Natural killer cell (primary cell): ENCODE results near the gene KLHDC8A. TPM values are rescaled to one million over a fixed set of nuclear protein-coding genes. Genes with fewer than 3 reads are reported as not detected.

Source experiments
- ATAC-seq, 3 donors: fragments of 150-1000 bp in 2 of 3; fragments of 200-7000 bp in 1 of 3; cut with Tn5 transposase; 1 replicate in 1 of 3; 2 replicates in 2 of 3; pipeline ENCODE4 v1.10.0; 2021; ENCODE audit warnings: mild to moderate bottlenecking in 2 of 3, moderate library complexity in 2 of 3
- DNase-seq, 2 donors: peaks; one replicate each; pipeline versions ENCODE4 v3.0.0 to v3.0.0-alpha.2; 2013 to 2021; ENCODE audit warnings: mixed read lengths in 1 of 2
- H3K27ac ChIP-seq: one replicate; pipeline ENCODE4 v1.5.1; 2013; ENCODE audit warnings: mild to moderate bottlenecking, low read length
- H3K27me3 ChIP-seq: one replicate; pipeline ENCODE4 v1.6.1; 2013; ENCODE audit warnings: low read length; ENCODE audit not compliant: control insufficient read depth, insufficient read depth
- H3K36me3 ChIP-seq: one replicate; pipeline ENCODE4 v1.6.1; 2013; ENCODE audit warnings: low read length; ENCODE audit not compliant: control insufficient read depth, insufficient read depth
- H3K4me1 ChIP-seq: one replicate; pipeline ENCODE4 v1.6.1; 2013; ENCODE audit warnings: low read length; ENCODE audit not compliant: control insufficient read depth, insufficient read depth
- H3K4me3 ChIP-seq: one replicate; pipeline ENCODE4 v1.5.1; 2013; ENCODE audit warnings: low read length
- H3K9me3 ChIP-seq: one replicate; pipeline ENCODE4 v1.6.1; 2013; ENCODE audit warnings: low read length; ENCODE audit not compliant: control insufficient read depth, insufficient read depth
- H3K27ac Mint-ChIP-seq, 2 donors: one replicate each; pipeline ENCODE4 v1.8.0; 2022; ENCODE audit warnings: mild to moderate bottlenecking in 2 of 2, mixed read lengths in 2 of 2, moderate library complexity in 1 of 2
- H3K27me3 Mint-ChIP-seq, 2 donors: one replicate each; pipeline ENCODE4 v1.8.0; 2022; ENCODE audit warnings: low read depth in 2 of 2, mixed read lengths in 2 of 2
- H3K36me3 Mint-ChIP-seq: one replicate; pipeline ENCODE4 v1.8.0; 2022; ENCODE audit warnings: mixed read lengths
- H3K4me1 Mint-ChIP-seq, 2 donors: one replicate each; pipeline ENCODE4 v1.8.0; 2022; ENCODE audit warnings: mixed read lengths in 2 of 2
- H3K4me3 Mint-ChIP-seq: one replicate; pipeline ENCODE4 v1.8.0; 2022; ENCODE audit warnings: mild to moderate bottlenecking, moderate library complexity, mixed read lengths
- H3K9me3 Mint-ChIP-seq, 2 donors: one replicate each; pipeline ENCODE4 v1.8.0; 2022; ENCODE audit warnings: mixed read lengths in 2 of 2
- WGBS: methylation state at CpG from one replicate; pipeline ENCODE4 v1.1.7; 2013; ENCODE audit warnings: missing lambda C conversion rate; ENCODE audit not compliant: insufficient coverage; 5-methylcytosine and 5-hydroxymethylcytosine counted together
- intact Hi-C: fragments of 100-400 bp; cut with micrococcal nuclease; formaldehyde crosslinking; loops from one replicate; pipeline ENCODE4 v1.14.2; 2022
- total RNA-seq, 4 donors: library from RNA; stranded (reverse); fragments of 120-200 nt in 1 of 4; gene quantifications; one replicate each; pipeline versions ENCODE4 v1.2.3 to v1.2.4, GENCODE V29; 2013 to 2022
- TF ChIP-seq, protein P1 (sequence below): fragments of 200-600 bp; IDR thresholded peaks from one replicate; pipeline ENCODE4 v1.8.0; 2022; ENCODE audit warnings: antibody characterized with exemption

The KLHDC8A gene
- total RNA-seq, 3 donors from 2014 or later (not counting 1 experiment from before 2014, with no cell fraction given), result not detected

DNA sequence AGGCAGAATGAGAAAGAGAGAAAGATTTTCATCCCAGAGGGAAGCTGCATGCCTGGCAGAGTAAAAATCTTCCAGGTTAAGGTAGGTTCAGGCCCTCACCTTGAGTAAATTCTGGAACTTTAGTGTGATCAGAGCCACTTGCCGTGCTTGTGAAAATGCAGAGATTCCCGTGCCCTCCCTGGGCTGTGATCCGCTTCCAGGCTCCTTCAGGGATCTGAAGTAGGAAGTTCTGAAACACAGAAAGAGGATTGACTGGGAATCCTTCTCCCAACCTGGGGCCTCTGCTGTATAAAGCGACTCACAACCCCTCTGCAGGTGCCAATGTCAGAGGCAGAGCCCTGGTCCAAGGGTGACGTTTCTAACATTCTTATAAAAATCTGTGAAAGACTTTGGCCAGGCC lies 61.8 kb downstream of the KLHDC8A start:
- Histone ChIP-seq H3K27me3 (no peaks in the 10 kb centered on the region), H3K4me1 (peaks cover 56% of the 10 kb centered on the region), H3K4me3 (no peak overlapping the region), H3K36me3 (no peaks in the 10 kb centered on the region), H3K27ac (no peak overlapping the region), H3K9me3 (no peaks in the 10 kb centered on the region)
- H3K36me3 Mint-ChIP-seq, result no peaks in the 10 kb centered on the region
- no peak overlapping the region for H3K27ac Mint-ChIP-seq
- H3K4me1 Mint-ChIP-seq, result peaks cover 33 to 49% of the 10 kb centered on the region in 2 donors
- H3K27me3 Mint-ChIP-seq, result no peaks in the 10 kb centered on the region
- no peak for DNase-seq
- no peak for ATAC-seq
- no peak overlapping the region for H3K4me3 Mint-ChIP-seq
- intact Hi-C loops, result no loop called here
- 100% methylated on average over 5 of the region's 5 CpGs for WGBS
- H3K9me3 Mint-ChIP-seq, result no peaks in the 10 kb centered on the region
- TF ChIP-seq, protein P1, sequence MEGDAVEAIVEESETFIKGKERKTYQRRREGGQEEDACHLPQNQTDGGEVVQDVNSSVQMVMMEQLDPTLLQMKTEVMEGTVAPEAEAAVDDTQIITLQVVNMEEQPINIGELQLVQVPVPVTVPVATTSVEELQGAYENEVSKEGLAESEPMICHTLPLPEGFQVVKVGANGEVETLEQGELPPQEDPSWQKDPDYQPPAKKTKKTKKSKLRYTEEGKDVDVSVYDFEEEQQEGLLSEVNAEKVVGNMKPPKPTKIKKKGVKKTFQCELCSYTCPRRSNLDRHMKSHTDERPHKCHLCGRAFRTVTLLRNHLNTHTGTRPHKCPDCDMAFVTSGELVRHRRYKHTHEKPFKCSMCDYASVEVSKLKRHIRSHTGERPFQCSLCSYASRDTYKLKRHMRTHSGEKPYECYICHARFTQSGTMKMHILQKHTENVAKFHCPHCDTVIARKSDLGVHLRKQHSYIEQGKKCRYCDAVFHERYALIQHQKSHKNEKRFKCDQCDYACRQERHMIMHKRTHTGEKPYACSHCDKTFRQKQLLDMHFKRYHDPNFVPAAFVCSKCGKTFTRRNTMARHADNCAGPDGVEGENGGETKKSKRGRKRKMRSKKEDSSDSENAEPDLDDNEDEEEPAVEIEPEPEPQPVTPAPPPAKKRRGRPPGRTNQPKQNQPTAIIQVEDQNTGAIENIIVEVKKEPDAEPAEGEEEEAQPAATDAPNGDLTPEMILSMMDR, result no peak

DNA sequence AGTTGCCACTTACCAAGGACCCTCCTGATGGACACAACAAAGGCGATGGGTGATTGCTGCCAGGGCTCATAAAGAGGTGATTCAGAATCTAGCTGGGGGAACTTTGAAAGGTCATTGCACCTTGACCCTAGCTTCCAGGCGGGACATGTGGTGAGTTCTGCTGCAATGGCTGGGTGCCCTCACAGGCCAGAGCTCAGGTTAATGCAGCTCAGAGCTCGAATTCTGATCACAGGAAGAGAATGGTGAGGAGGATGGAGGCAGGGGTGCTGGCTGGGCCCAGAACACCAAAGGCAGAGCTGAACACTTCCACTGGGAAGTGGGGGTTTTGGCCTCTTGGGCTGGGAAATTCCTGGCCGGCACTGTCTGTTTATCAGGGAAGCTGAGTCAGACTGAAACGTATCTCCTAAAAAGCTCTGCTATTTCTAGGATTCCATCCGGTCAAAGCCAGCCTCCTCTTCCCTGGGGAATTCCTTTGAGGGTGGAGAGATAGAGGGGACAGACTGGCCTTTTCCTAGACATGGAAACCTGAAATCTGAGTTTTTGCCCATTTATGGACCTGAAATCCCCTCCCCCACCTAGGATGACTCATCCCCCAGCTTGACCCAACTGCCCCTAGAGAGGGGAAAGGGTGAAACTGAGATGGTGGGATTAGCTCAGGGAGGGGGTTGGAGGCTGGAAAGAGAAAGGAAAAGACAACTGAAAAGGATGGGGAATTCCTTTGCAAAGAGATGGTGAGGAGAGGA lies 62.4 kb downstream of the KLHDC8A start:
- intact Hi-C loops, result no loop called here
- Histone ChIP-seq H3K27me3 (no peaks in the 10 kb centered on the region), H3K27ac (no peak overlapping the region), H3K4me3 (no peak overlapping the region), H3K36me3 (no peaks in the 10 kb centered on the region), H3K4me1 (peaks cover 62% of the 10 kb centered on the region), H3K9me3 (no peaks in the 10 kb centered on the region)
- no peak for DNase-seq
- H3K4me1 Mint-ChIP-seq, result peaks cover 34 to 54% of the 10 kb centered on the region in 2 donors
- WGBS, result 90% methylated on average over 6 of the region's 6 CpGs
- TF ChIP-seq, protein P1, result no peak
- no peaks in the 10 kb centered on the region for H3K9me3 Mint-ChIP-seq
- H3K4me3 Mint-ChIP-seq, result no peak overlapping the region
- no peaks in the 10 kb centered on the region for H3K27me3 Mint-ChIP-seq
- no peaks in the 10 kb centered on the region for H3K36me3 Mint-ChIP-seq
- peak overlapping the region in 1 of 2 donors; percentile 35 for H3K27ac Mint-ChIP-seq
- no peak for ATAC-seq

DNA sequence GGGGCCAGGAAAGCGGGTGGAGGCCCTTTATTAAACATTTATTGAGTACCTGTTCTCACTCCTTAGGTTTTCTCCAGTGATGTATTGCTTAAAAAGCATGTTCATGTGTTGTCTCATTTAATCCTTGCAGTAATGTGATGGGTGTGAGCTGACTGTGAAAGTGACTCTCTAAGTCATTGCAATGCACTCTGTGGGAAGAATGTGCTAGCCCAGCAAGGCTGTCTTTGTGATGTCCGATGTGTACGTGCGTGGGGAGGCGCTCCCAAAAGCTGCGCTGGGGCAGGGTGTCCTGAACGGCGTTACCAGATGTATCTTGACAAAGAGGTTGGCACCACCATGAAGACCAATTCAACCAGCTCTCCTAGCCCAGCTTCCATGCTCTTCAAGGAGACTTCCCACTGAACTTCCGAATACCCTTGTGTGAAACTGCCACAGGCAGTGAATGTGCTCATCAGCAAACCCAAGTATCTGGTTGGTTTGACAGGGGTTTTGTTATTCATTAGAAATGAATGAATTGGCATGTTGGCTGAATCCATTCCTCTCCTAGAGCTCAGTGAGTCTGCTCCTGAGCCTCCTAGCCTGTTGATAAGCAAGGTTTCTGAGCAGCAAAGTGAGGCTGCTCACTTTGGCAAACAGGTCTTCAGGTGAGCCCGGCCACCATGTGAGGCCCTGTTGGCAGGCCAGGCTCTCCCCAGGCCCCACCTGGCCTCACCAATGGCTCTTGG lies 63.2 kb downstream of the KLHDC8A start:
- H3K4me1 ChIP-seq, result peaks cover 70% of the 10 kb centered on the region
- H3K4me3 ChIP-seq, result no peak overlapping the region
- H3K36me3 Mint-ChIP-seq, result no peaks in the 10 kb centered on the region
- TF ChIP-seq, protein P1, result no peak
- no peak overlapping the region for H3K4me3 Mint-ChIP-seq
- 93% methylated on average over 10 of the region's 10 CpGs for WGBS
- no peak overlapping the region for H3K27ac ChIP-seq
- H3K27me3 ChIP-seq, result no peaks in the 10 kb centered on the region
- DNase-seq, result no peak
- intact Hi-C loops, result no loop called here
- H3K36me3 ChIP-seq, result no peaks in the 10 kb centered on the region
- H3K4me1 Mint-ChIP-seq, result peaks cover 41 to 62% of the 10 kb centered on the region in 2 donors
- H3K27me3 Mint-ChIP-seq, result no peaks in the 10 kb centered on the region
- ATAC-seq, result no peak
- no peaks in the 10 kb centered on the region for H3K9me3 ChIP-seq
- no peaks in the 10 kb centered on the region for H3K9me3 Mint-ChIP-seq
- peak overlapping the region in 1 of 2 donors; percentile 35 for H3K27ac Mint-ChIP-seq
